Sigmoid colon (tissue), 4 donors: Measurements from ENCODE around the gene CCDC91.

ENCODE experiments used
- EP300 ChIP-seq, 4 donors: sonication (generic); formaldehyde crosslinking; IDR thresholded peaks; one replicate each; pipeline ENCODE4 v1.6.1; 2017; ENCODE audit warnings: antibody characterized with exemption in 4 of 4
- POLR2AphosphoS5 ChIP-seq, 4 donors: sonication (generic); formaldehyde crosslinking; IDR thresholded peaks; one replicate each; pipeline ENCODE4 v1.6.1; 2017; ENCODE audit warnings: antibody characterized with exemption in 4 of 4

GRCh38 chr12:28446031-28446430, 255.8 kb downstream of the CCDC91 start:
- TF ChIP-seq EP300 (IDR thresholded peaks at IDR 0.05) (no peak), POLR2AphosphoS5 (IDR thresholded peaks at IDR 0.05) (no peak)
